ENCODE measurements around the gene COTL1.
"Not testable (repeated sequence)": the region's sequence is repeated elsewhere in the genome, so short reads cannot be mapped to it uniquely, and the experiment has no call there.

COTL1 gene

GRCh38 chr16:84641643-84642358, 23.9 kb upstream of the COTL1 start:
- DNase-seq: no peak

- DNase-seq: no peak
These were observed 22.3 kb upstream of the COTL1 start for GRCh38 chr16:84640145-84640544.

GRCh38 chr16:84638231-84638806, 20.4 kb upstream of the COTL1 start:
- no peak for DNase-seq

GRCh38 chr16:84637709-84638108, 19.8 kb upstream of the COTL1 start:
- DNase-seq: no peak

- no peak for DNase-seq
These were observed 17.8 kb upstream of the COTL1 start for GRCh38 chr16:84635702-84636101.

- no peak for DNase-seq
These were observed 15.7 kb upstream of the COTL1 start for GRCh38 chr16:84633622-84634021.

- not testable (repeated sequence) for DNase-seq
These were observed 15.0 kb upstream of the COTL1 start for GRCh38 chr16:84632862-84633261.

- peak; percentile 12 to 39 for DNase-seq
These were observed 14.0 kb upstream of the COTL1 start for GRCh38 chr16:84631886-84632285.

GRCh38 chr16:84631153-84631466, 13.2 kb upstream of the COTL1 start:
- no peak for DNase-seq

- no peak for DNase-seq
These were observed 12.7 kb upstream of the COTL1 start for GRCh38 chr16:84630446-84631152.

- DNase-seq: no peak
These were observed 12.1 kb upstream of the COTL1 start for GRCh38 chr16:84630009-84630408.

- DNase-seq: no peak
These were observed 11.7 kb upstream of the COTL1 start for GRCh38 chr16:84629580-84629979.

GRCh38 chr16:84628226-84628731, 10.4 kb upstream of the COTL1 start:
- DNase-seq: no peak

- DNase-seq: no peak
These were observed 7.7 kb upstream of the COTL1 start for GRCh38 chr16:84625556-84625955.

GRCh38 chr16:84620913-84621312, 3.0 kb upstream of the COTL1 start:
- not testable (repeated sequence) for DNase-seq

GRCh38 chr16:84618581-84619460, 943 bp upstream of the COTL1 start:
- DNase-seq: peak; percentile 28 to 37

GRCh38 chr16:84617041-84617790, 662 bp downstream of the COTL1 start:
- no peak for DNase-seq

GRCh38 chr16:84616515-84616914, 1.4 kb downstream of the COTL1 start:
- DNase-seq: peak; percentile 17 to 41

- no peak for DNase-seq
These were observed 2.7 kb downstream of the COTL1 start for GRCh38 chr16:84614968-84615813.

- DNase-seq: no peak
These were observed 3.3 kb downstream of the COTL1 start for GRCh38 chr16:84614623-84614967.

GRCh38 chr16:84614073-84614459, 3.8 kb downstream of the COTL1 start:
- DNase-seq: no peak
